Kidney tubule cell (primary cell): Measurements from ENCODE around the gene FGF22.
"Not testable (repeated sequence)": the region's sequence is repeated elsewhere in the genome, so short reads cannot be mapped to it uniquely, and the experiment has no call there.

Experiments
- DNase-seq: peaks from one replicate; pipeline ENCODE4 v3.0.0-alpha.2; 2018; ENCODE audit warnings: low spot score

Gene FGF22

DNA sequence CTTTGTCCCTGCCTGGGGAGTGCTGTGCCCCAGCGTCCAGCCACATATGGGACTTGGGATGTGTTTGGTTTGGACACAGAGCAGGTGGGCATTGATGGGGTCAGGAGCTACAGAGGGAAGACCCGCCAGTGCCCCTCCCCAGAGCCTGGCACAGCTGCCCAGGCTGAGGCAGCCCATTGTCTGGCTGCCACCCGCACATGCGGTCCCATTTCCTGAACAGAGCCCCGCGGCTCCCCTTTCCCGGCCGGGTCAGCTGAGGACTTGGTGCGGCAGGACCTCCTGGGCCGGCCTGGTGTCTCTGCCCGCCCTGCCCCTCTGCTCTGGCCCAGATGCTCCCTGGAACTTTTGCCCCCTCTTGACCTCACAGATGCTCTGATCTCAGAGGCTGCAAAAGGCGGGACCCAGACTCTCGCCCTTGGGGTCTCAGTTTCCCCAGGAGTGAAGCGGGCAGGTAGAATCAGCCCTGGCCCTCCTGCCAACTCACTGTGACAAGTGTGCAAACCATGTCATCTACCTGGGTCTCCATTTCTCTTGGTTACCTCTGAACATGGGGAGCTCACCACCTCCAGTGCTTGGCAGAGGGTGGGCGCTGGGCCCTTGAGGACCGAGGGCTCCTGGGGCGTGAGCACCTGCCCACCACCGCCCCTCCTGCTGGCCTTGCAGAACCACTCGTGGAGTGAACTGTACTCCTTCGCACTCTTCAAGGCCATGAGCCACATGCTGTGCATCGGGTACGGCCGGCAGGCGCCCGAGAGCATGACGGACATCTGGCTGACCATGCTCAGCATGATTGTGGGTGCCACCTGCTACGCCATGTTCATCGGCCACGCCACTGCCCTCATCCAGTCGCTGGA lies 32.2 kb upstream of the FGF22 start:
- no peak for DNase-seq

- DNase-seq: no peak
These were observed 31.3 kb upstream of the FGF22 start for GRCh38 chr19:608155-609003.

DNA sequence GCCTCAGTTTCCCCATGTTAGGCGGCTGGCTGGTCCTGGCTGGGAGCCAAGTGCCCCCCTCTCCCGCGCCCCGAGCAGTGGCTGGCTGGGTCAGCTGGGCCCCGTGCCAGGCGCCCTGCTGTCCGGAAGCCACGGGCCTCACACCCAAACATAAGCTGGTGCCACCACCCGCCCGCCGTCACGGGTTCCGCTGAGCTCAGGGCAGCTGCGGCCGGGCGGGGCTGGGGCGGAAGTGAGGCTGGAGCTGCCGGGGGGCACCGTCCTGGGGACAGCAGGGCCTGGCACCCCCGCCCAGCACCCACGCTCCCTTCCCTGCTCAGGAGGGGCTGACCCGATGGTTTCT lies 30.7 kb upstream of the FGF22 start:
- no peak for DNase-seq

DNA sequence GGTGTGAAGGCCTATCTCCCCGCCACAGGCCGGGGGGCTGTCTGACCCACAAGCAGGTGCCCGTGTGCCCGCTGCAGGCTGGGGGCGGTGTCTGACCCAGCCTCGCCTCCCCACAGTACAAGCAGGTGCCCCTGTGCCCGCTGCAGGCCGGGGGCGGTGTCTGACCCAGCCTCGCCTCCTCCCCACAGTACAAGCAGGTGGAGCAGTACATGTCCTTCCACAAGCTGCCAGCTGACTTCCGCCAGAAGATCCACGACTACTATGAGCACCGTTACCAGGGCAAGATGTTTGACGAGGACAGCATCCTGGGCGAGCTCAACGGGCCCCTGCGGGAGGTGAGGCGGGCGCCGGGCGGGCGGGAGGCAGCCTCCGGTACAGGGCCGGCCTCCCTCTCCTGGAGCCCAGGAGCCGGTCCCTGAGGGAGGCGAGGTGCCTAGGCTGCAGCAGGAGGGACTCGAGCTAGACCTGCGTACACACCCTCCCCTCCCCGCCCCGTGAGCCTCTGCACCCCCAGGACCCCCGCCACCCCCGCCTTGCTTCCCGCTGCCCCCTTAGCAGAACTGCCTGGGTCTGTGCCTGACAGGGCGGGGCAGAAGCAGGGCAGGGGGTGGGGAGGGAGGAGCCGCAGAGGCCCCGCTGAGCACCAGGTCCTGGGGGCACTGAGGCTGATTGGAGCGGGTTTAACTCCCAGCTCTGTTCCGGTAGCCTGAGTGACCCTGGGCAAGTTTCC lies 29.4 kb upstream of the FGF22 start:
- no peak for DNase-seq

DNA sequence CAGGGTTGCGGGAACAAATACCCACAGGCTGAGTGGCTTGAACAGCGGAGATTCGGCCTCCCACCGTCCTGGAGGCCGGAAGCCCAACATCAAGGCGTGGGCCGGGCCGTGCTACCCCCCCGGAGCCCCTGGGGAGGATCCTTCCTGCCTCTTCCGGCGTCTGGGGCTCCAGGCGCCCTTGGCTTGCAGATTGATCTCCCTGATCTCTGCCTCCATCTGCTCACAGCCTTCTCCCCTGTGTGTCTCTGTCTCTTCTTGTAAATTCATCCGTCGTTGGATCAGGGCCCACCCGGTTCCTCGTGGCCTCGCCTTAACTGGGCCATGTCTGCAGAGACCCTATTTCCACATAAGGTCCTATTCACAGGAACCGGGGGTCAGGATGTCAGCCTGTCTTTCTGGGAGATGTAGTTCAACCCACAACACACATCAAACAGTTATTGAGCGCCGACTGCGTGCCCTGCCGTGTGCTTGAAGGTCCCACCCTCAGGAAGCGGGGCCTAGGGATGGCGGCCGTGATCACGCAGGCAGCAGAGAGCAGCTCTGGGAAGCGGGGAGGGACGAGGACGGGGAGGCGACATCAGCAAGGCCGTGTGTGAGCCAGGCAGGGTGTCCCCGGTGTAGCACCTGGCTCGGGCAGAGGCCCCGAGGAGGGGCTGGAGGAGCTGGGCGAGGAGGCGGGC lies 28.7 kb upstream of the FGF22 start:
- no peak for DNase-seq

DNA sequence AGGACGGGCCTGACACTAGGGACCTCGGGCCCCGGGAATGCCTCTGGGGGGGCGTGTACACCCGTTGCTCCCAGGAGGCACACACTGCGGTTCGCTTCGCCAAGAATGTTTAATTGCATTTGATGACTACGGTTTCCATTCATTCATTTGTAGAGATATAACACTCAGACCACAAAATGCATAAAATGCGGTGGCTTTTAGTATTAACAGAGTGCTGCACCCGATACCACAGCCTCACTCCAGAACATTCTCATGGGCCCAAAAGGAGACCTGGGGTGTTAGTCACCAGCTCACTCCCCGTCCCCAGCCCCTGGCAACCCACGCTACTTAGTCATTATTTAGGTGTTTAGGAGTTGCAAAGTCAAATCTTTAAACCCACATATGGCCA lies 28.2 kb upstream of the FGF22 start:
- DNase-seq: peak; percentile 45

GRCh38 chr19:612941-613340 lies 26.7 kb upstream of the FGF22 start:
- DNase-seq: no peak

- DNase-seq: no peak
These were observed 25.7 kb upstream of the FGF22 start for GRCh38 chr19:613732-614567.

- DNase-seq: peak; percentile 35
These were observed 24.1 kb upstream of the FGF22 start for GRCh38 chr19:615619-616018.

DNA sequence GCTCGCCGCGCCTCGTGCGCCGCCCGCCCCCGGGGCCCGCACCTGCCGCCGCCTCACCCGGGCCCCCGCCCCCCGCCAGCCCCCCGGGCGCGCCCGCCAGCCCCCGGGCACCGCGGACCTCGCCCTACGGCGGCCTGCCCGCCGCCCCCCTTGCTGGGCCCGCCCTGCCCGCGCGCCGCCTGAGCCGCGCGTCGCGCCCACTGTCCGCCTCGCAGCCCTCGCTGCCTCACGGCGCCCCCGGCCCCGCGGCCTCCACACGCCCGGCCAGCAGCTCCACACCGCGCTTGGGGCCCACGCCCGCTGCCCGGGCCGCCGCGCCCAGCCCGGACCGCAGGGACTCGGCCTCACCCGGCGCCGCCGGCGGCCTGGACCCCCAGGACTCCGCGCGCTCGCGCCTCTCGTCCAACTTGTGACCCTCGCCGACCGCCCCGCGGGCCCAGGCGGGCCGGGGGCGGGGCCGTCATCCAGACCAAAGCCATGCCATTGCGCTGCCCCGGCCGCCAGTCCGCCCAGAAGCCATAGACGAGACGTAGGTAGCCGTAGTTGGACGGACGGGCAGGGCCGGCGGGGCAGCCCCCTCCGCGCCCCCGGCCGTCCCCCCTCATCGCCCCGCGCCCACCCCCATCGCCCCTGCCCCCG lies 23.5 kb upstream of the FGF22 start:
- DNase-seq: no peak

DNA sequence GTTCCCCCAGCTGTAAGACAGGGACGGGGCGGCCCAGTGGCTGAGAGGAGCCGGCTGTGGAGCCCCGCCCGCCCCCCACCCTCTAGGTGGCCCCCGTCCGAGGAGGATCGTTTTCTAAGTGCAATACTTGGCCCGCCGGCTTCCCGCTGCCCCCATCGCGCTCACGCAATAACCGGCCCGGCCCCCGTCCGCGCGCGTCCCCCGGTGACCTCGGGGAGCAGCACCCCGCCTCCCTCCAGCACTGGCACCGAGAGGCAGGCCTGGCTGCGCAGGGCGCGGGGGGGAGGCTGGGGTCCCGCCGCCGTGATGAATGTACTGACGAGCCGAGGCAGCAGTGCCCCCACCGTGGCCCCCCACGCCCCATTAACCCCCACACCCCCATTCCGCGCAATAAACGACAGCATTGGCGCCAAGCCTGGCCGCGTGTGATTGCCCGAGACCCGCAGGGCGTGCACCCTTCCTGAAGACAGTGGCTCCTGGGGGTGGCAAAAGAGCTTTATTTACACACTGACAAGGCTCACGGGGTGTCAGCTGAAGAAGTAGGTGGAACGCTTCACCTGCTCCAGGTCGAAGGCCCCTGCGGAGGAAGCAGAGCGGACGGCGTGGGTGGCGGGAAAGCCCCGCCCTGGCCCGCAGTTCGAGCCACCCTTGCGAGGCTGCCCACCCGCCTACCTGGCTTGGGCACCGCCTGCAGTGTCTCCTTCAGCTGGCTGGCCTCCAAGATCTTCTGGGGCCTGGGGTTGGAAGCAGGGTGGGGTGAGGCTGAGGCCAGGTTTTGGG lies 22.7 kb upstream of the FGF22 start:
- no peak for DNase-seq

- DNase-seq: no peak
These were observed 22.0 kb upstream of the FGF22 start for GRCh38 chr19:617551-618246.

DNA sequence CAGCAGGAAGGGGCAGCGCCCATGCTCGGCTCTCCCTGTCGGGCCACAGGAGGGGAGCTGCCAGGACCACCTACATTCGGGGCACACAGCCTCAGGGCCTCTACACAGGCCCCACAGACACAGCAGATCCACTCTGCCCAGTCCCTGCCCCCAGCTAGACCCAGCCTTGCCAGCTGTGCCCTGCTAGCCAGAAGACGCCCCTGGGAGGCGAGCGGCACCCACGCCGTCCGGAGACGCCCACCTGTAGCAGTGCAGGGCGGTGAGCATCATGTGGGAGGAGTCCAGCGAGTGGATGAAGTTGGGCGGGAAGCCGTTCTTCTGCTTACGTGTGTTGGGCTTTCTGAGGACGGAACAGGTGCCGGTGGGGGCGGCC lies 21.4 kb upstream of the FGF22 start:
- DNase-seq: no peak

GRCh38 chr19:618674-619285 lies 20.9 kb upstream of the FGF22 start:
- no peak for DNase-seq

DNA sequence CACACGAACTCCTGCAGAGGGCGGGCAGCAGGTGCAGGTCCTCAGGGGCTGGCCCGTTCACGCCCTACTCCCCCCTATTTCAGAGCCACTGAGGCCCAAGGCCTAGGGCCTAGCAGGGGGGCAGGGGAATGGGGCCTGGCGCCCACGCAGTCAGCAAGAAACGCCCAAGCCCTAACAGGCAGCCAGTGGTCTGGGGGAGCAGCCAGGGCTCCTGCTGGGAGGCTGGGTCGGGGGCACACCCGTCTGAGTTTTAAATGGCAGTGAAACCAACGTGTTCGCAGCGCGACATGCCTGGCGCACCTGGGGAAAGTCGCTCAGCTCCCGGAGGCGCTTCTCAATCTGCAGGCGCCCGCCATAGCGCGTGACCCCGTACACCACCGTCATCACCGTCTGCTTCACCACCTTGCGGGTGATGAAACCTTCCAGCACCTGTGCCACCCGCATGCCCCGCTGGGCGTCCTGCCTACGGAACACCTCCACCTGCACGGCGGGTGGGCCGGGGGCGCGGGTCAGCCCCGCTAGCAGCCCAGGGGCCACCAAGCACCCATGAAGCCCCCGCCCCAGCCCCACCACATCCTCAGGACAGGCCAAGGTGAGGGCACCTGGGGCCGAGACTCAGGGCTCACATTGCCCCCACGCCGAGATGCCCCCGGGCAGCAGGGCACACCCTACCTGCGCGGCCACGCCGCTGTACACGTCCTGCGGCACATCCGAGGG lies 20.2 kb upstream of the FGF22 start:
- DNase-seq: no peak

DNA sequence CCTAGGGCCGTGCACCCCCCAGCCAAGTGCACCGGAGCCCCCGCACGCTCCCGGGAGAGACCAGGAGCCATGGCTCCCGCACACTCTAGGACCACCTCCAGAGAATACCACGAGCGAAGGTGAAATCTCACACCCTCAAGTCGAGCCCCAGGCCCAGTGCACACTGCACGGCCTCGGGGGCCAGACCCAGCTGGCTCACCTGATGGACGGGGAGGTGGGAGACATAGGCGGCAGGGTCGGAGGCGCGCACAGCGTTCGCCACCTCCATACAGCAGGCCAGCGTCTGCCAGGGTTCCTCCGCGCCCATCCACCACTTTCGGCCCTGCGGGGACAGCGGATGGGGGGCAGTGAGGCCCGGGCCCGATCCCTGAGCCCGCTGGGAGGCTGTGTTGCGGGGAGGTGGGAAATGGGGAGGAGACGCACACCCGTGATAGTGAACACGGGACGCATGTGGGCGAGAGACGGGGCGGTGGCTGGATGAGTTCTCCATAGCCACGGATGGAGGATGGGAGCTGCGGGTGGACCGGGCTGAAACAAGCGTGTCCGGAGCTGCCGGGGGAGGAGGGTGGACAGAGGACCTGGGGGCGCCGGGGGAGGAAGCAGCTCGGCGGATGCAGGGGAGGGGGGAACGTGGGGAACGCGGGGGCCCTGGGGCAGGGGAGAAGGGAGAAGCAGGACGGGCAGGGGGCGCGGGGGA lies 19.4 kb upstream of the FGF22 start:
- no peak for DNase-seq

DNA sequence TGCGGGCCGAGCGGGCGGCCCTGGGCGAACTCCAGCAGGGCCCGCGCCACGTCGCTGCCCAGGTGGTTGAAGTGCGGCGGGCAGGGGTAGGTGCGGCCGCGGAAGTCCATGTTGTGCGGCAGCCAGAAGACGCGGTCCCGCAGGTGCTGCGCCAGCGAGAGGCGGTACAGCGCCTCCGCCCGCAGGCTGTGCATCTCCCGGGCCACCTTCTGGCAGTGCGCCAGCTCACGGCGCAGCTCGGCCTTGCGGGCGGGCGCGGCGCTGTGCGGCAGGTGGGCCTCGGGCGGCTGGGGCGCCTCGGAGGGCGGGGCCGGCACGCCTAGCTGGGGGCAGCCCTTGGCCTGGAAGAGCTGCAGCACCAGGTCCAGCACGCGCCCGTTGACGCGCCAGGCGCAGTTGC lies 18.5 kb upstream of the FGF22 start:
- not testable (repeated sequence) for DNase-seq

- DNase-seq: no peak
These were observed 17.9 kb upstream of the FGF22 start for GRCh38 chr19:621819-622218.
